GM21825 (cell line): Measurements from ENCODE around the gene CFAP221.

Experiments
- ATAC-seq: cut with Tn5 transposase; IDR thresholded peaks from one replicate; pipeline ENCODE4 v1.9.1; 2021; ENCODE audit warnings: mild to moderate bottlenecking, moderate library complexity; ENCODE audit not compliant: unreplicated experiment

Gene CFAP221

DNA sequence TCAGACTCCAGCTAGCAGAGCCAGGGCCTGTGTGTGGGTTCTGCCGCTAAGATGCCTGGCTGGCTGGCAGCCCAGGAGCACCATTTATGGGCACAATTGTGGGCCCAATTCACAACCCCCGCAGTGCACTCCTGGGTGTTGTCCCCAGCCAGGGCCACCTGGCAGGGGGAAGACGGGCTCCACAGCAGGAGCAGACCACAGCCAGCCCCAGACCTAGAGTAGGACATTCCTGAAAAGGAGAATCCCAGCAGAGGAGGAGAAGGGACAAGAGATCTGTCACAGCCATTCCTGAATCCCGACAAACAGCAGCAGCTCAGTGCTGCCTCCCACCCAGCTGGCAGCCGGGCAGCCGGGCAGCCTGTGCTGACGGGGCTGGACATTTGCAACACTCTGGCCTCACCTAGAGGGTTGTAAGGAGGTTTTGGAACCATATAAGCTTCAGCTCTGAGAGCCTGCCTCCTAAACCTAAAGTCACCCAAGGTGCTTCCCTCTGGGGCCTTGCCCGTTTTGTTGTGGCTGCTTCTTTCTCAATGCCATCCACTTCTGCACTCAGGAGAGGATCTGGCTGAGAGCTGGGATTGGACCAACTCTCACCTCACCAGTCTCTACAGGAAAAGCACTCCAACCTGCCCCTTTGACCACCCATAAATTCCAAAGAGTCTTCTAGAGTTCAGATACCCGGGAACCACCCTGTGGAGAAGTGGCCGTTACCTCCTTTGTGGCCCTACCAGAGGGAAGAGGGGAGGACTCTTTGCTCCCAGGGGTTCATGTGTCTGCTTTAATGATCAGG is 130.7 kb downstream of the CFAP221 start:
- no peak for ATAC-seq

DNA sequence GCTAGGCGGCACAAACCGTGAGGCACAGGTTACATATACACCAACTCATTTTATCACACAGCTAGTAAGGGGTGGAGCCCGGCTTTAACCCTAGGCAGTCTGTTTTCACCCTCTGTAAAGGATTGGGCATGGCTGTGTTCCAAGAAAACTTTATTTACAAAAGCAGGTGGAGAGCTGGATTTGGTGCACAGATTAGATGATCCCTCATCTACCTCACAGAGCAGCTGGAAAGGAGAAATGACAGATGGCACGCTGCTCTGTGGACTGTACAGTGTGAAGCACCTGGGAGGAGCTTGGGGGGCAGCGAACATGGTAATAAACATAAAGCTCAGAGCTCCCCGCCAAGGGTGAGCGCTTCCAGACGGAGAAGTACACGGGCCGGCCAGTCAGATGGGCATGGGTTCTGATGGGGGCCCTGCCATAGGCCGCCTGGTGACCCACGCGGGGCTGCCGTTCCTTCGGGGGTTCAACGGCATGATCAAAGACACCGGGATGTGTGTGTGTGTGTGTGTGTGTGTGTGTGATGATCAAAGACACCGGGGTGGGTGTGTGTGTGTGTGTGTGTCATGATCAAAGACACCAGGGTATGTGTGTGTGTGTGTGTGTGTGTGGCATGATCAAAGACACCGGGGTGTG is 133.9 kb downstream of the CFAP221 start:
- ATAC-seq, result no peak

DNA sequence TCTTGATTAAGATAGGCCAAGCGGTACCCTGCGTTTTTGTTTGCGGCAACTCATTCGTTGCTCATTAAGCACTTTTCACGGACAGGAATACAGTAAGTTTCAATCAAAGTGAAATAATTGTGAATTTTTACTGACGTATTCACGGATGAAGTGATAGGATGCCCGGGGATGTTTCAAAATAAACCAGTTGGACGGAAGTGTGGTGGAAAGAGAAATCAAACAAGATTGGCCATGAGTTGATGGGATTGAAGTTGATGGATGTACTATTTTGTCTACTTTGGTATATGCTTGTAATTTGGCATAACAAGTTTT is 135.2 kb downstream of the CFAP221 start:
- no peak for ATAC-seq

DNA sequence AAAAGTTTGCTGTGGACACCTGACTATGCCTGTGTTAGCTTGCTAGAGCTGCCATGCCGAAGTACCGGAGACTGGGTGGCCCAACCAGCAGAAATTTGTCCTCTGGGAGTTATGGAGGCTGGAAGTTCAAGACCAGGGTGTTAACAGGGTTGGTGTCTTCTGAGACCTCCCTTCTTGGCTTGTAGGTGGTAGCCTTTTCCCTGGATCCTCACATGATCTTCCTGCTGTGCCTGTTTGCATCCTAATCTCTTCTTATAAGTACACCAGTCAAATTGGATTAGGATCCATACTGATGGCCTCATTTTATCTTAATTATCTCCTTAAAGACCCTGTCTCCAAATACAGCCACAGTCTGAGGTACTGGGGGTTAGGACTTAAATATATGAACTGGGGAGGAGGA is 135.6 kb downstream of the CFAP221 start:
- ATAC-seq, result no peak

DNA sequence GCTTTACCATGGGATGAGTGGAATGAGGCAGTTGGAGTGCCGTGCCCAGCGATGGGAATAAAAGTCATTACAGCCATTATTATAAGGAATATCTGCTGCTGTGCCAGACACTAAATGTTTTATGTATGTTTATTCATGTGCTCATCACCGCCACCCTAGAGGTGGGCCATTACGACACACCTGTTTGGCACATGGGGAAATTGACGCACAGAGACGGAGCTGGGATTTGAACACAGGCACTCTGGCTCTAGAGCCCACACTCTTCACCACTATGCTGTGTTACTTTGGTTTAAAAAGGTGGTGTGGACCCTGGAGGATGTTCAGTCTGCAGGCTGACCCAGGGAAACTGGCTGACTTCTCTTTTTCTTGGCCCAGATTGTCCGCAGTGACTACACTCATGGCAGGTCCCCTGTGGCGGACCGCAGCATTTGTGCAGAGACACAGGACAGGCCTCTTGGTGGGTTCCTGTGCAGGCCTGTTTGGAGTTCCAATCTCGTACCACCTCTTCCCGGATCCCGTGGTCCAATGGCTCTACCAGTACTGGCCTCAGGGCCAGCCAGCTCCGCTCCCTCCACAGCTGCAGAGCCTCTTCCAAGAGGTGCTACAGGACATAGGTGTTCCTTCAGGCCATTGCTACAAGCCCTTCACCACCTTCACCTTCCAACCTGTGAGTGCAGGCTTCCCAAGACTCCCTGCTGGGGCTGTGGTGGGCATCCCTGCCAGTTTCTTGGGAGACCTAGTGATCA is 136.4 kb downstream of the CFAP221 start:
- no peak for ATAC-seq

DNA sequence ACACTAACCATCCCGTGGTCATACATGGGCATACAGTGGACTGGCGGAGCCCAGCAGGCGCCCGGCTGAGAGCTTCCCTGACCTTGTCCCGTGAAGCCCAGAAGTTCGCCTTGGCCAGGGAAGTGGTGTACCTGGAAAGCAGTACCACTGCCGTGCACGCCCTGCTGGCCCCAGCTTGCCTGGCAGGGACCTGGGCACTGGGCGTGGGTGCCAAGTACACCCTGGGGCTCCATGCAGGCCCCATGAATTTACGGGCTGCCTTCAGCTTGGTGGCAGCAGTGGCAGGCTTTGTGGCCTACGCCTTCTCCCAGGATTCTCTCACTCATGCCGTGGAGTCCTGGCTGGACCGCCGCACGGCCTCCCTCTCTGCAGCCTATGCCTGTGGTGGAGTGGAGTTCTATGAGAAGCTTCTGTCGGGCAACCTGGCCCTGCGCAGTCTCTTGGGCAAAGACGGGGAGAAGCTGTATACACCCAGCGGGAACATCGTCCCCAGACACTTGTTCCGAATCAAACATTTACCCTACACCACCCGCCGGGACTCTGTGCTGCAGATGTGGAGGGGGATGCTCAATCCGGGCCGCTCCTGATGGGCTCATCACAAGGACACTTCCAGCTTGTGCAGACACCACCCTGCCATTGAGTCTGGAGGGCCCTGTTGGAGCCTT is 137.1 kb downstream of the CFAP221 start:
- ATAC-seq, result no peak

DNA sequence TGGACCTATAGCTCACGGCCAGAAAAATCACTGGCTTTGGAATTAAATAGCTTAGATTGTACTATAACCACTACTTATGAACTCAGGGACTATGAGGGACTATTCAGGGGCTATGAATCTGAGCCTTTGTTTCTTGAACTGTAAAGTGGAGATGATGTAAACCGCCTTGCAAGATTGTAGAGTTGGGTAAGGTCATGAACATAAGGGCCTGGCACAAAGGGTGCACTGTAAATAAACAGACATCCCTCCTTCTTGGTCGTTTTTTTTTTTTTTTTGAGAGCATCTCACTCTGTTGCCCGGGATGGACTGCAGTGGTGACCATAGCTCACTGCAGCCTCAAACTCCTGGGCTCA is 137.6 kb downstream of the CFAP221 start:
- ATAC-seq, result no peak

DNA sequence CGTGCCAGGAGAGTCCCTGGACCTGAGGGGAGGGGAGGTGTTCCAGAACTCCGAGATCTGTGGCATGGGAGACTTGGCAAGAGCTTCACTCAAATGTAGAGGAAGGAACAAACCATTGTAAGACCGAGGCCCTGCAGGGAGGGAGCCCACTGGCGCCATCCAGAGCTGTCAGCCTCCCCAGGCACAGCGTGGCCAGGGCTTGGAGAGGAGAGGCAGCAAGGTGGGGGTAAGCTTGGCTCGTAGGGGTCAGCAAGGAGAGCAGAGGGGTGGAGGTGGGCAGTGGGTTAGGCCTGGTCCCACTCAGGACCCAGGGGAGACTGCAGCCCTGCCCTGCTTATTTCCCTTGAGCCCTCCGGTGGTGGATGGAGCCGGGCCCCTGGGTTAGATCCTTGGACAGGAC is 138.3 kb downstream of the CFAP221 start:
- no peak for ATAC-seq

DNA sequence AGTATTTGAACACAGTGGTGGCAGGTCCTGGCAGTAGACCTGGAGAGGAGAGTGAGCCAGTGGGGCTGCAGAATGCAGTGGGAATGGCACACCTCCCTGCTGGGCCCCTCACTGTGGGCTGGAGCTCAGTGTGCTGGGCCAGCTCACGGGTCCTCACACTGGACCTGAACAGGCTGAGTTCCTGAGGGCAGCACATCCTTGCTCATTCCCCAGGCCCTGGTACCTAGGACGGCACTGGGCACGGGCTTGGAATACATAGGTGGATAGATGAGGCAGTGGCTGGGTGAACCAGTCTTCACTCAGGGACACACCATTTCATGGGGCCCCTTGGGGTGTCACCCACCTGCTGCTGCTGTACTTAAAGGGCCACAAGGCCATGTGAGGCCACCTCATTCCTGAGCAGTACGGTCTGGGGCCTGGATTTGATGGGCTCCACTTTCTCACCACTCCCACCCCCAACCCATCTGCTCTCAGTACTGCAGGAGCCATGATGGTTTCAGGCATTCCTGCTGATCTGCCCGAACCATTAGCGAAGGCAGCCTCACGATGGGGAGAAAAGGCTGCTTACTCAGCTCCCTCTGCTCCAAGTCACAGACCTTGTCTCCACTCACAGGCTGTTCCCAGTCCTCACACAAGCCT is 138.9 kb downstream of the CFAP221 start:
- no peak for ATAC-seq

DNA sequence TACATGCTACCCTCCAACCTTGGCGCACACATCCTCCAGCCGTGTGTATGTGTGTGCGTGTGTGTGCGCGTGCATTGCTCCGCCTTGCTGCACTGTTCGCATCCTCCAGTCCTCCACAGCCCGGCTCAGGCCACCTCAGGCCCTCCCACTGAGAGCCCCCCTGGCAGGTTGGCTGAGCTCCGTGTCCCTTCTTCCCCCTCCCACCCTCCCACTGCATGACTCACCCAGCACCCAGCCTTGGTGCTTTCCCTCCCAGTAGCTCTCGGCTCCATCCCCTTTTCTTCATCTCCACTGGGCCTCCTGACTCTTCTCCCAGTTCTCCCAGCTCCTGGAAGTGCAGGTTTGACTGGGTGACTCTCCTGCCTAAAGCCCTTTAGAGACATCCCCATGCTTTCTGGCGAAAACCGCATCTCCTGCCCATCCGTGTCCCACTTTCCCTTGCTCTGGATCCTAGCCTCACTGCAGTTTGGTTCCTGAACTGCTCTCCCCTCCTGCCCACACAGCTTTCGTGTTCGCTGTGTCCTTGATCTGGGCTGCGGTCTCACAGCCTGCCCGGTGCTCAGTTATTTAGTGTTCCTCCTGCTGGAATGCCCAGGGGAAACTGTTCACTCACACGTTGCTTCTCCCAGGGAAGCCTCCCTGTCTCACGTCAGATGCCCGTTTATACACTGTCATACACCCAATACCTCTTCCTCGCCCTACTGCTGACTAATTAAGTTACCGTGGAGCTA is 139.6 kb downstream of the CFAP221 start:
- no peak for ATAC-seq

DNA sequence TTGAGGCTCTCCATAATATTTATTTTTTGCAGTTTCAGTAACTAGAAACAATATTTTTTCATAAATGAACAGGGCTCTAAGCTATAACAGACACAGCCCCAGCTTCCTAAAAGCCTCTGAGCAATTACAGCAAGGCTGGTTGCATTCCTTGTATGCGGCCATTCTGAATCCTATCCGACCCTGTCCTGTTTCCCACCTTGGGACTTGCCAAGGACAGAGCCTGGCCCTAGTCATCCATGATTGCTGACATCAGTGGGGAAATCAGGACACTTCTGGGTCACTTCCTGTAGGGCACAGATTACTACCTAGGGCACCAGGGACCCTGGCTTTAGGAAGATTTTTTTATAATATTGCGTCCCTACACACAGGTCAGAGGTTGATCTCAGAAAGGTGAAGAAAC is 140.3 kb downstream of the CFAP221 start:
- no peak for ATAC-seq

DNA sequence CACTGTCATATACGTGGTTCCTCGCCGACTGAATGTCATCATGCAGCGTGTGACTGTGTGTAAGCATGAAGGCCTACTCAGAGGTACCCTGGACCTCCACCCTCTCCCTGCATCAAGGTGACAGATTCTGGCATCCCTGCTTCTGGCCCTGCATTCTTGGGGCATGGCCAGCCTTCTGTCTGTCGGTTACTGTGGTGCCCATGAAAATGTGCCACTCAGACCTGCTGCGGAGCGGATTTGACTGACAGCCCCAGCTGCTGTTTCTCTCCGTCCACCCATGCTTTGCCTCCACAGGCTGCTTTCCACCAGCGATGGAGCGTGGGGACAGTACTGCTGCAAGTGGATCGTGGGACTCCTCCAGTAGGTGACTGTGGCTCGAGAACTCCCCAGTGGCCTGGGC is 144.4 kb downstream of the CFAP221 start:
- no peak for ATAC-seq

DNA sequence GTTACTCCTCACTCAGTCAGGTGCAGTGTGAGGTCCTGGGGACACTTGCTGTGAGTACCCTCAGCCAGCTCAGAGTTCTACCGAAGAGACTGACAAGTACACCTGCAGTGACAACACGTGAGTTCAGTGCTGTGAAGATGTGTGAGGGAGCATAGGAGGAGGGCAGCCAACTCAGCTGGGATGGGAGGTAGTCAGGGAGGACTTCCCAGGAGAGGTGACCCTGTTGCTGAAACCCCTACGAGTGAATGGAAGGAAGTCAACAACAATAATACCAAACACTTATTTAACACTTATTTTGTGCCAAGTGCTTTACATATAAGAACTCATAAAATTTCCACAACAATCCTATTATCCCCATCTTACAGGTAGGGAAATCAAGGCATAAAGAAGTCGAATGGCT is 145.0 kb downstream of the CFAP221 start:
- no peak for ATAC-seq

DNA sequence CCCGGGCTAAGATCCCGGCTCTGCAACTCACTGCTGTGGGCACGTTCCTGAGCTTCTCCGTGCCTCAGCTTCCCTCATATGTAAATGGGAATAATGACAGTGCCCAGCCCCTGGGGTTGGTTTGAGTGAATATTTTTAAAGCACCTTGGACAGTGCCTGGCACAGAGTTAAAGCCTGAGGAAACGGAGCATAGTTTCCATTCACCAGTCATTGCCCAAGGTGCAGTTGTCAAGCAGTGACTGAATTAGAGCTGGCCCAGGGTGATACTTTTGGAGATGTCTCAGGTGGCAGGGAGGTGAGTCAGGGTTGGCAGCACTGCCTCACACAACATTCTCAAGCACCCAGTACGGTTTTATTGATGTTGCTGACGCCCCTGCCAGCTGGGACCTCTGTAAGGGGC is 146.9 kb downstream of the CFAP221 start:
- no peak for ATAC-seq

DNA sequence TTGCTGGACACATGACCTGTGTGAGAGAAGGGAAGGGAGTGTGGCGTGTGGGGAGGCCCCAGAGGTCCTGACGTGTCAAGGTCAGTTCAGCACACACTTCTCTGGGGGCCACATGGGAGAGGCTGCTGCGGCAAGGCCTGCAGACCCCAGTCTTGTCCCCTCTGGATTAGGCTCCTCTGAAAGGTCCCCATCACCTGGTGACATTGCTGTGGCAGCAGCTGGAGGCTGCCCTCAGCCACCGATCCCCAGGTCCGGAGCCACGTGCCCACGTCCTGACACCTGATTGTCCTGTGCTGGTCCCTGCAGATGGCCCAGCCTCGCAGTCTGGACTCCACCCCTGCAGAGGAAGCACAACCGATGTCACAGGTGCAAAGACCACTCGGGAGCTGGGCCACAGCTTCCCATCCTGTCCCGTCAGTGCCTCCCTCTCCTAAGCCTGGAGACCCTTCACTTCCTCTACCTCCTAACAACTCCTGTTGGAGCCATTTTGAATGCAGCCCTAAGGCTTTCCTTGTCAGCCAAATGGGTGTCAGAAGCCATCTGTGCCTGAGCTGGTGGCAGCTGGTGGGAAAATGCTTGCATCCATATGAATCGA is 147.5 kb downstream of the CFAP221 start:
- no peak for ATAC-seq

DNA sequence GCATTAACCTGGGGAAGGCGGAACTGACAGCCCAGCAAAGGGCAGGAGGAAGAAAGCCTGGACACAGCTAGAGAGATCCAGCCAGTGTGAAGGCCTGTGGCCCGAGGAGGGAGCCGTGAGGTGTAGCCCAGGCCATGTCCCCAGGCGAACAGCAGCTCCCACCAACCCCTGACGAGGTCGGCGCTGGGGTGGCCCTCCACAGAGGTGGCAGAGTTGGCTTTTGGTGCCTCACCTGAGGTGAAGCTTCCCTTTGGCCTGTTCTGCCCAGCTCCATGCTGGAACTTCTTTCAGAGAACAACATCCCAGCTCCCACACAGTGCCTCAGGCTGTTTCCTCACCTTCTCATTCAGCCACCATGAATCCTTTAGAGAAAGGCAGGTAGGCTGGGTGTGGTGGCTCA is 148.1 kb downstream of the CFAP221 start:
- no peak for ATAC-seq

DNA sequence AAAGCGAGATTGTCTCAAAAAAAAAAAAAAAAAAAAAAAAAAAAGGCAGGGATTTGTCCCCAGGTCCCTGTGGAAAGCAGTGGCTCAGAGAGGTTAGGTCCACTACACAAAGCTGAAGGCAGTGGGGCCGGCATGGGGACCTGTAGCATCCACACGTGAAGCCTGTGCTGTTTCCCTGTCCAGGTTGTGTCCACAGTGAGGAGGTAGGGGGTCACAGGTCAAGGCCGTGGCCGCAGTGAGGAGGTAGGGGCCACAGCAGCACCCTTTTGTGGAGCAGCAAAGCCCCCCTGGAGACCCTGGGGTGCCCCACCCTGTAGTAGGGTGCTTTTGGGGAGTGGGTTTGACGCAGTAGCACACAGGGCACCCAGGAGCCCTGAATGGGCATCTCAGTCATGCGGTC is 148.7 kb downstream of the CFAP221 start:
- no peak for ATAC-seq

DNA sequence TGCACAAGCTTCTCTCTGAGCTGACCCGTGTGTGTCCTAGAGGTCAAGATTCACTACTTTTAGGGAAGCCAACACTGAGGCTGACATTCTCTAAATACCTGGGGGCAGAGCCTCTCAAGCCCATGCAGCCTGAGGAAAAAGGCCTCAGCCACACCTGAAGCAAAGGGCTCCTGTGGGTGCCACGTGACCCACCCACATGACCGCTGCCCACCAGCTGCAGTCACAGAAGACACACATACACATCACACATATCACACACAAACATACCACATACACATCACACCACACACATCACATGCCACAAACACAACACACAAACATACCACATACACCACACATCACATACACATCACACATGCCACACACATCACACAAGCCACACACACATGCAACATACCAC is 149.3 kb downstream of the CFAP221 start:
- no peak for ATAC-seq

DNA sequence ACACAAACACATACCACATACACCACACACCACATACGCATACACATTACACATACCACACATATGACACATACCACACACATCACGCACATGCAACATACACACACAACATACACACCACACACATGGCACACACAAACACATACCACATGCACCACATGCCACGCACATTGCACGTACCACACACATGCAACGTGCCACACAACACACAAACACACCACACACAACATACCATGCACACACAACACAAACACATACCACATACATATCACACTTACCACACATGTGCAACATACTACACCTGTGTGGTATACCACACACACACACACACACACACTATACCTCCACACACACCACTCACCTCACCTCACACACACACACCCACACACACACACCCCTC is 149.7 kb downstream of the CFAP221 start:
- no peak for ATAC-seq

DNA sequence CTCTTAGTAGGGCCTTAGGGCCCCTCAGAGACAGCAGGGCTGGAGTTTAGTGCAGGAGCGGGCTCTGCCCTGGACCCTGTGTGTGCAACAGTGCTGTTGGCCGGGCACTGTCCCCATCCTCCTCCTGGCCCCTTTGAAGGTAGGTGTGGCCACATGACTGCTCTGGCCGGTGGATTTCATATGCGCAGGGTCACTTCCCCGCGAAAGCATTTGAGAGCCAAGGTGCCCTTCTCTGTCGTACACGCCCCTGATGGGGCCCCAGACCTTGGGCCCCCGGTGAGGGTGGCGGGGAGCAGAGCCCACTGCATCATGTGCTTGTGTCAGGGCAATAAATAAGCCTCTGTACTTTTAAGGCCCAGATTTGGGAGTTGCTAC is 150.2 kb downstream of the CFAP221 start:
- ATAC-seq, result no peak
